ENCODE data around the gene SPATS2L. TPM values are rescaled to one million over a fixed set of nuclear protein-coding genes. Genes with fewer than 3 reads are reported as not detected.

Gene SPATS2L
- total and polyA plus RNA-seq, 8 donors: 36.8 to 245 (median 80.7) TPM

- H3K27ac ChIP-seq: no peak overlapping the region
- TF ChIP-seq CTCF (IDR thresholded peaks at IDR 0.05): no peak
- 83 to 92% (median 88%) methylated on average over 2 of the region's 2 CpGs for WGBS, 5 donors
- H3K36me3 ChIP-seq: no peaks in the 10 kb centered on the region
- peaks cover 4 to 58% (median 31%) of the 10 kb centered on the region in 4 donors for H3K4me1 ChIP-seq
- H3K27me3 ChIP-seq: no peaks in the 10 kb centered on the region
- no peak overlapping the region for H3K4me3 ChIP-seq
- intact Hi-C loops (cut with DNase I; ENCODE audit: low total_unique reads): loop anchor here (10.0 kb wide), 1 partner anchor 154 kb away; no protein-coding TSS in a partner anchor
- DNase-seq: no peak
- H3K9me3 ChIP-seq: no peaks in the 10 kb centered on the region
These were observed 4.1 kb downstream of the SPATS2L start for GRCh38 chr2:200310545-200310971.

- Histone ChIP-seq H3K4me3 (no peak overlapping the region), H3K27ac (no peak overlapping the region), H3K27me3 (no peaks in the 10 kb centered on the region), H3K36me3 (no peaks in the 10 kb centered on the region), H3K9me3 (no peaks in the 10 kb centered on the region), H3K4me1 (peaks cover 4 to 54% (median 29%) of the 10 kb centered on the region in 4 donors)
- no peak for DNase-seq
- 50 to 71% (median 63%) methylated on average over 3 of the region's 3 CpGs for WGBS, 5 donors
- intact Hi-C loops (cut with DNase I; ENCODE audit: low total_unique reads): loop anchor here (10.0 kb wide), 1 partner anchor 154 kb away; no protein-coding TSS in a partner anchor
- TF ChIP-seq EP300 (IDR thresholded peaks at IDR 0.05): no peak
- no peak for TF ChIP-seq POLR2AphosphoS5 (IDR thresholded peaks at IDR 0.05)
- TF ChIP-seq POLR2A (IDR thresholded peaks at IDR 0.05): no peak
- no peak for TF ChIP-seq CTCF (IDR thresholded peaks at IDR 0.05)
These were observed 4.6 kb downstream of the SPATS2L start for GRCh38 chr2:200311139-200311538.

GRCh38 chr2:200314976-200315567 is 8.6 kb downstream of the SPATS2L start:
- TF ChIP-seq POLR2A (IDR thresholded peaks at IDR 0.05): no peak
- no peak for DNase-seq
- no peaks in the 10 kb centered on the region for H3K36me3 ChIP-seq
- no peaks in the 10 kb centered on the region for H3K9me3 ChIP-seq
- 86 to 93% (median 91%) methylated on average over 7 of the region's 7 CpGs for WGBS, 5 donors
- H3K4me3 ChIP-seq: no peak overlapping the region
- no peak overlapping the region for H3K27ac ChIP-seq
- intact Hi-C loops (cut with DNase I; ENCODE audit: low total_unique reads): loop anchor here (10.0 kb wide), 1 partner anchor 150 kb away; no protein-coding TSS in a partner anchor
- H3K4me1 ChIP-seq: peaks cover 5 to 72% (median 43%) of the 10 kb centered on the region in 4 donors
- H3K27me3 ChIP-seq: no peaks in the 10 kb centered on the region

- no peak overlapping the region for H3K27ac ChIP-seq
- H3K4me1 ChIP-seq: peaks cover 5 to 62% (median 29%) of the 10 kb centered on the region in 4 donors
- H3K36me3 ChIP-seq: no peaks in the 10 kb centered on the region
- WGBS, 5 donors: 31 to 52% (median 42%) methylated on average over 3 of the region's 3 CpGs
- H3K27me3 ChIP-seq: no peaks in the 10 kb centered on the region
- TF ChIP-seq CTCF (IDR thresholded peaks at IDR 0.05) (no peak), POLR2AphosphoS5 (IDR thresholded peaks at IDR 0.05) (no peak), EP300 (IDR thresholded peaks at IDR 0.05) (no peak), POLR2A (IDR thresholded peaks at IDR 0.05) (no peak)
- H3K4me3 ChIP-seq: no peak overlapping the region
- intact Hi-C loops (cut with DNase I; ENCODE audit: low total_unique reads): loop anchor here (10.0 kb wide), 1 partner anchor 147 kb away; no protein-coding TSS in a partner anchor
- DNase-seq: no peak
- H3K9me3 ChIP-seq: no peaks in the 10 kb centered on the region
These were observed 11.5 kb downstream of the SPATS2L start for GRCh38 chr2:200317975-200318374.

- 74 to 80% (median 76%) methylated on average over 10 of the region's 10 CpGs for WGBS, 5 donors
- Histone ChIP-seq H3K4me3 (no peak overlapping the region), H3K4me1 (peaks cover 5 to 60% (median 30%) of the 10 kb centered on the region in 4 donors), H3K27me3 (no peaks in the 10 kb centered on the region), H3K36me3 (no peaks in the 10 kb centered on the region), H3K9me3 (no peaks in the 10 kb centered on the region), H3K27ac (no peak overlapping the region)
- DNase-seq: no peak
- intact Hi-C loops (cut with DNase I; ENCODE audit: low total_unique reads): loop anchor here (10.0 kb wide), 1 partner anchor 146 kb away; no protein-coding TSS in a partner anchor
- TF ChIP-seq CTCF (IDR thresholded peaks at IDR 0.05) (no peak), EP300 (IDR thresholded peaks at IDR 0.05) (no peak)
These were observed 12.5 kb downstream of the SPATS2L start for GRCh38 chr2:200318940-200319435.
